Breast epithelium (tissue), 4 donors: ENCODE measurements around the gene KRT78. TPM values are rescaled to one million over a fixed set of nuclear protein-coding genes. Genes with fewer than 3 reads are reported as not detected.

Experiments
- DNase-seq, 2 donors: peaks; one replicate each; pipeline ENCODE4 v3.0.0-alpha.2; 2019; ENCODE audit warnings: low spot score in 2 of 2
- H3K27ac ChIP-seq, 2 donors: fragments of 200-600 bp; sonication (generic) in 1 of 2; one replicate each; pipeline ENCODE4 v1.5.1; 2016 to 2019; ENCODE audit warnings: mild to moderate bottlenecking in 1 of 2
- H3K27me3 ChIP-seq, 2 donors: fragments of 200-600 bp; sonication (generic) in 1 of 2; one replicate each; pipeline versions ENCODE4 v1.5.1 to v1.6.0; 2017 to 2019; ENCODE audit warnings: control low read depth in 1 of 2, mild to moderate bottlenecking in 1 of 2
- H3K36me3 ChIP-seq: fragments of 200-600 bp; one replicate; pipeline ENCODE4 v1.5.1; 2019
- H3K4me1 ChIP-seq, 2 donors: fragments of 200-600 bp; sonication (generic); one replicate each; pipeline ENCODE4 v1.5.1; 2016 to 2019; ENCODE audit warnings: control low read depth in 1 of 2
- H3K4me3 ChIP-seq, 3 donors: fragments of 200-600 bp; sonication (generic); 1 replicate in 2 of 3; 2 replicates in 1 of 3; pipeline ENCODE4 v1.5.1; 2016 to 2019; ENCODE audit warnings: mild to moderate bottlenecking in 3 of 3, moderate library complexity in 2 of 3
- H3K9me3 ChIP-seq, 2 donors: fragments of 200-600 bp; sonication (generic) in 1 of 2; one replicate each; pipeline ENCODE4 v1.5.1; 2016 to 2019; ENCODE audit warnings: control low read depth in 1 of 2
- CTCF ChIP-seq, 3 donors: fragments of 450-650 bp; IDR thresholded peaks; one replicate each; pipeline ENCODE4 v1.5.1; 2016 to 2017; ENCODE audit warnings: antibody characterized with exemption in 3 of 3, mild to moderate bottlenecking in 3 of 3, moderate library complexity in 3 of 3
- POLR2A ChIP-seq: fragments of 450-650 bp; IDR thresholded peaks from one replicate; pipeline ENCODE4 v1.6.1; 2016; ENCODE audit warnings: antibody characterized with exemption, mild to moderate bottlenecking, moderate library complexity
- POLR2AphosphoS5 ChIP-seq, 3 donors: sonication (generic); formaldehyde crosslinking; IDR thresholded peaks; one replicate each; pipeline ENCODE4 v1.6.1; 2017; ENCODE audit warnings: antibody characterized with exemption in 3 of 3
- intact Hi-C: fragments of 100-400 bp; cut with DNase I; formaldehyde crosslinking; loops from one replicate; pipeline ENCODE4 v1.15.1; 2023; ENCODE audit warnings: low total_unique reads
- total RNA-seq, 3 donors: library from RNA; depleted of rRNA; stranded (reverse); fragments of >200 nt; gene quantifications; one replicate each; pipeline ENCODE4 v1.1.0, GENCODE V29; 2016

KRT78 gene
- total RNA-seq, 3 donors from 2014 or later = 2.0 TPM; not detected in 2

GRCh38 chr12:52845946-52846345, 2.8 kb downstream of the KRT78 start:
- Histone ChIP-seq H3K36me3 (no peaks in the 10 kb centered on the region), H3K4me3 (no peak overlapping the region), H3K9me3 (no peaks in the 10 kb centered on the region), H3K27ac (no peak overlapping the region), H3K4me1 (no peaks in the 10 kb centered on the region), H3K27me3 (no peaks in the 10 kb centered on the region)
- TF ChIP-seq POLR2A (no peak), POLR2AphosphoS5 (IDR thresholded peaks at IDR 0.05) (no peak), CTCF (IDR thresholded peaks at IDR 0.05) (no peak)
- no peak for DNase-seq
- intact Hi-C loops = loop anchor here (10.0 kb wide), 1 partner anchor 51 kb away; the partner anchor contains the start of gene KRT3

GRCh38 chr12:52844386-52844785, 4.4 kb downstream of the KRT78 start:
- Histone ChIP-seq H3K4me1 (no peaks in the 10 kb centered on the region), H3K9me3 (no peaks in the 10 kb centered on the region), H3K27ac (no peak overlapping the region), H3K36me3 (no peaks in the 10 kb centered on the region), H3K27me3 (no peaks in the 10 kb centered on the region), H3K4me3 (no peak overlapping the region)
- TF ChIP-seq POLR2A (no peak), CTCF (IDR thresholded peaks at IDR 0.05) (no peak)
- intact Hi-C loops = loop anchor here (10.0 kb wide), 1 partner anchor 50 kb away; the partner anchor contains the start of gene KRT3
- no peak for DNase-seq

GRCh38 chr12:52839436-52840105, 9.2 kb downstream of the KRT78 start:
- Histone ChIP-seq H3K36me3 (no peaks in the 10 kb centered on the region), H3K9me3 (no peaks in the 10 kb centered on the region), H3K4me3 (no peak overlapping the region), H3K27ac (no peak overlapping the region), H3K4me1 (no peaks in the 10 kb centered on the region), H3K27me3 (no peaks in the 10 kb centered on the region)
- intact Hi-C loops = loop anchor here (10.0 kb wide), 1 partner anchor 45 kb away; the partner anchor contains the start of gene KRT3
- DNase-seq = no peak
- TF ChIP-seq POLR2AphosphoS5 (IDR thresholded peaks at IDR 0.05) (no peak), POLR2A (no peak), CTCF (IDR thresholded peaks at IDR 0.05) (no peak)

GRCh38 chr12:52838609-52839435, 10.0 kb downstream of the KRT78 start:
- H3K27me3 ChIP-seq = no peaks in the 10 kb centered on the region

More at GRCh38 chr12:52838609-52839435, 10.0 kb downstream of the KRT78 start:
- Histone ChIP-seq H3K27ac (no peak overlapping the region), H3K9me3 (no peaks in the 10 kb centered on the region), H3K4me1 (no peaks in the 10 kb centered on the region), H3K36me3 (no peaks in the 10 kb centered on the region), H3K4me3 (no peak overlapping the region)
- DNase-seq = no peak
- no peak for TF ChIP-seq POLR2AphosphoS5 (IDR thresholded peaks at IDR 0.05)
- no peak for TF ChIP-seq POLR2A
- no peak for TF ChIP-seq CTCF (IDR thresholded peaks at IDR 0.05)
- intact Hi-C loops = no loop called here
